Dermis blood vessel endothelial cell (primary cell): Measurements from ENCODE around the gene SPESP1. TPM values are rescaled to one million over a fixed set of nuclear protein-coding genes. Genes with fewer than 3 reads are reported as not detected.
"Not testable (repeated sequence)": the region's sequence is repeated elsewhere in the genome, so short reads cannot be mapped to it uniquely, and the experiment has no call there.

Source experiments
- DNase-seq: peaks from one replicate; pipeline ENCODE4 v3.0.0; 2010
- total RNA-seq: library from RNA; depleted of rRNA; stranded (reverse); fragments of >200 nt; gene quantifications from 2 replicates; pipeline ENCODE4 v1.2.3, GENCODE V29; 2014

The SPESP1 gene
- total RNA-seq, 1 donor from 2014 or later, result 1.5 TPM

GRCh38 chr15:68966996-68967395, 36.7 kb downstream of the SPESP1 start:
- DNase-seq, result peak; percentile 64

GRCh38 chr15:68967948-68968347, 37.6 kb downstream of the SPESP1 start:
- DNase-seq, result no peak

GRCh38 chr15:68969298-68969697, 39.0 kb downstream of the SPESP1 start:
- no peak for DNase-seq

GRCh38 chr15:68972201-68973065, 42.1 kb downstream of the SPESP1 start:
- DNase-seq, result no peak

- not testable (repeated sequence) for DNase-seq
These were observed 45.4 kb downstream of the SPESP1 start for GRCh38 chr15:68975651-68976160.

- not testable (repeated sequence) for DNase-seq
These were observed 47.1 kb downstream of the SPESP1 start for GRCh38 chr15:68977426-68977825.

GRCh38 chr15:68979006-68979405, 48.7 kb downstream of the SPESP1 start:
- no peak for DNase-seq

GRCh38 chr15:68979816-68980215, 49.5 kb downstream of the SPESP1 start:
- no peak for DNase-seq

GRCh38 chr15:68980786-68981185, 50.5 kb downstream of the SPESP1 start:
- DNase-seq, result no peak

GRCh38 chr15:68981941-68982340, 51.6 kb downstream of the SPESP1 start:
- no peak for DNase-seq

GRCh38 chr15:68982976-68983563, 52.7 kb downstream of the SPESP1 start:
- no peak for DNase-seq

- no peak for DNase-seq
These were observed 53.7 kb downstream of the SPESP1 start for GRCh38 chr15:68983961-68984481.

GRCh38 chr15:68984586-68984985, 54.3 kb downstream of the SPESP1 start:
- no peak for DNase-seq

- DNase-seq, result no peak
These were observed 55.1 kb downstream of the SPESP1 start for GRCh38 chr15:68985361-68985891.

- DNase-seq, result no peak
These were observed 56.0 kb downstream of the SPESP1 start for GRCh38 chr15:68986322-68986721.

GRCh38 chr15:68987120-68987519, 56.8 kb downstream of the SPESP1 start:
- no peak for DNase-seq

GRCh38 chr15:68987676-68988075, 57.4 kb downstream of the SPESP1 start:
- no peak for DNase-seq

GRCh38 chr15:68989541-68990230, 59.4 kb downstream of the SPESP1 start:
- no peak for DNase-seq

- no peak for DNase-seq
These were observed 60.1 kb downstream of the SPESP1 start for GRCh38 chr15:68990231-68990991.

- no peak for DNase-seq
These were observed 60.7 kb downstream of the SPESP1 start for GRCh38 chr15:68990992-68991500.

- DNase-seq, result no peak
These were observed 61.4 kb downstream of the SPESP1 start for GRCh38 chr15:68991723-68992122.

GRCh38 chr15:68992696-68993095, 62.4 kb downstream of the SPESP1 start:
- DNase-seq, result no peak
